Panc1 (cell line): ENCODE data around the gene USP33. TPM values are rescaled to one million over a fixed set of nuclear protein-coding genes. Genes with fewer than 3 reads are reported as not detected.
A peak's percentile ranks its signal among the peaks of the same experiment; 100 is the strongest.

Experiments used
- ATAC-seq: fragments of 200-7000 bp; cut with Tn5 transposase; 2 replicates; pipeline ENCODE4 v1.9.1; 2020; ENCODE audit warnings: mild to moderate bottlenecking, moderate library complexity
- BruUV-seq: library from RNA; stranded (reverse); fragments of 400-500 nt; replicated peaks from 2 replicates; lab custom pipeline; 2021; lab: Mats Ljungman, UMichigan
- CTCF ChIA-PET: fragments of 300-600 bp; sonication (Branson Sonifier 250); formaldehyde crosslinking; loops from one replicate; lab custom pipeline; 2022; ENCODE audit warnings: antibody characterized with exemption; lab: Charles Lee
- POLR2A ChIA-PET: fragments of 300-600 bp; sonication (Branson Sonifier 250); formaldehyde crosslinking; loops from one replicate; lab custom pipeline; 2022; ENCODE audit warnings: antibody characterized with exemption; lab: Charles Lee
- DNase-seq: peaks from one replicate; pipeline ENCODE4 v3.0.0-alpha.2; 2010; ENCODE audit warnings: low read depth, low spot score
- H3K27ac ChIP-seq: 2 replicates; pipeline ENCODE4 v1.5.1; 2011; ENCODE audit warnings: mild to moderate bottlenecking, low read length, inconsistent platforms
- H3K27me3 ChIP-seq: fragments of 200-500 bp; sonication (Bioruptor generic); 2 replicates; pipeline ENCODE4 v1.6.0; 2014; ENCODE audit warnings: low read length, inconsistent platforms; ENCODE audit not compliant: control insufficient read depth, insufficient read depth
- H3K36me3 ChIP-seq: fragments of 200-500 bp; sonication (Bioruptor generic); 2 replicates; pipeline ENCODE4 v1.5.1; 2014; ENCODE audit warnings: inconsistent platforms, mild to moderate bottlenecking, low read length, moderate library complexity; ENCODE audit not compliant: control insufficient read depth, insufficient read depth
- H3K4me1 ChIP-seq: 2 replicates; pipeline ENCODE4 v1.5.1; 2011; ENCODE audit warnings: inconsistent platforms, mild to moderate bottlenecking, low read length, moderate library complexity; ENCODE audit not compliant: control insufficient read depth, insufficient read depth
- H3K4me3 ChIP-seq, 2 experiments: 2 replicates each; pipeline ENCODE4 v1.5.1; 2011 to 2012; ENCODE audit warnings: low read depth in 2 of 2, low read length in 2 of 2, mild to moderate bottlenecking in 2 of 2, inconsistent platforms in 1 of 2, moderate library complexity in 1 of 2
- H3K9me3 ChIP-seq: fragments of 200-500 bp; sonication (Bioruptor generic); 2 replicates; pipeline ENCODE4 v1.5.1; 2014; ENCODE audit warnings: low read depth, mild to moderate bottlenecking, inconsistent platforms, low read length, moderate library complexity; ENCODE audit not compliant: control insufficient read depth, insufficient read depth
- POLR2AphosphoS5 ChIP-seq: IDR thresholded peaks from 2 replicates; pipeline ENCODE4 v1.6.1; 2012; ENCODE audit warnings: mild to moderate bottlenecking, low read depth, low read length, moderate library complexity
- SIN3A ChIP-seq: IDR thresholded peaks from 2 replicates; pipeline ENCODE4 v1.6.1; 2012; ENCODE audit warnings: low read depth, mild to moderate bottlenecking, low read length, moderate library complexity, borderline replicate concordance; ENCODE audit not compliant: insufficient read depth
- TCF7L2 ChIP-seq: IDR thresholded peaks from 2 replicates; pipeline ENCODE4 v1.6.1; 2011; ENCODE audit warnings: mild to moderate bottlenecking, low read depth, low read length, inconsistent platforms
- in situ Hi-C: cut with HindIII; loops from 2 replicates; pipeline ENCODE4 v1.10.0; 2016; ENCODE audit warnings: low sequenced_read_pairs, low pct_unique_long_range_greater_than_20kb
- intact Hi-C: fragments of 100-400 bp; cut with micrococcal nuclease; formaldehyde crosslinking; loops from one replicate; pipeline ENCODE4 v1.10.0; 2022; ENCODE audit not compliant: unreplicated experiment
- total RNA-seq: library from RNA; stranded (reverse); gene quantifications from one replicate; pipeline ENCODE4 v1.2.1, GENCODE V29; 2021; ENCODE audit not compliant: unreplicated experiment
- TF ChIP-seq, protein P1 (sequence below): fragments of 450-650 bp; IDR thresholded peaks from 2 replicates; pipeline ENCODE4 v1.5.1; 2017; ENCODE audit warnings: mild to moderate bottlenecking
- TF ChIP-seq, protein P2 (sequence below), 2 experiments: IDR thresholded peaks; 2 replicates each; pipeline ENCODE4 v1.6.1; 2011 to 2012; ENCODE audit warnings: low read depth in 2 of 2, control low read depth in 1 of 2, low read length in 1 of 2, mild to moderate bottlenecking in 1 of 2, moderate library complexity in 1 of 2; ENCODE audit not compliant: insufficient read depth in 1 of 2

The USP33 gene
- total RNA-seq, 1 experiment from 2014 or later: 52.2 TPM

DNA sequence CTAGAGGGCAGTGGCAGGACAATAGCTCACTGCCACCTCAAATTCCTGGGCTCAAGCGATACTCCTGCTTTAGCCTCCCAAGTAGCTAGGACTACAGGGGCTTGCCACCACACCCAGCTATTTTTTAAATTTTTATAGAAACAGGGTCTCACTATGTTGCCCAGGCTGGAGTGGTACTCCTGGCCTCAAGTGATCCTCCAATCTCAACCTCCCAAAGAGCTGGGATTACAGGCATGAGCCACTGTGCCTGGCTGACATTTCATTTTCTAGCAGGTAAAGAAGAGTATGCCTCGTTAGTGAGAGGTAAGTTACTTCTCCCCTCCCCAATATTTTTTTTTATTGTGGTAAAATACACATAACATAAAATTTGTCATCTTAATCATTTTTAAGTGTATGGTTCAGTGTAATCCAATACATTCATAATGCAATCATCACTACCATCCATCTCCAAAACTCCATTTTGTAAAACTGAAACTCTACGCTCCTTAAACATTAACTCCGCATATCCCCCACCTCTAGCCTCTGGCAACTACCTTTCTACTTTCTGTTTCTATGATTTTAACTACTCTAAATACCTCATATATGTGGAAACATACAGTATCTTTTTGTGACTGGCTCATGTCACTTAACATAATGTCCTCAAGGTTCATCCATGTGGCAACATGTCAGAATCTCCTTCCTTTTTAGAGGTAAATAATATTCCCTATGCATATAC, 99.6 kb downstream of the USP33 start:
- ATAC-seq (peak; percentile 35; the same call in 1 of the 2 replicates), DNase-seq (no peak)
- Histone ChIP-seq H3K27ac (no peak overlapping the region), H3K36me3 (no peaks in the 10 kb centered on the region), H3K9me3 (no peaks in the 10 kb centered on the region), H3K4me1 (peaks cover 3% of the 10 kb centered on the region; the same call in 1 of the 2 replicates), H3K27me3 (no peaks in the 10 kb centered on the region), H3K4me3 (no peak overlapping the region)
- no TSS peak for BruUV-seq
- in situ Hi-C loops: no loop called here
- intact Hi-C loops: no loop called here
- POLR2A ChIA-PET: interaction anchor here (0.6 kb wide), 1 partner anchor 185 kb away, joined by 10 read pairs; no protein-coding TSS in a partner anchor
- TF ChIP-seq, protein P1, sequence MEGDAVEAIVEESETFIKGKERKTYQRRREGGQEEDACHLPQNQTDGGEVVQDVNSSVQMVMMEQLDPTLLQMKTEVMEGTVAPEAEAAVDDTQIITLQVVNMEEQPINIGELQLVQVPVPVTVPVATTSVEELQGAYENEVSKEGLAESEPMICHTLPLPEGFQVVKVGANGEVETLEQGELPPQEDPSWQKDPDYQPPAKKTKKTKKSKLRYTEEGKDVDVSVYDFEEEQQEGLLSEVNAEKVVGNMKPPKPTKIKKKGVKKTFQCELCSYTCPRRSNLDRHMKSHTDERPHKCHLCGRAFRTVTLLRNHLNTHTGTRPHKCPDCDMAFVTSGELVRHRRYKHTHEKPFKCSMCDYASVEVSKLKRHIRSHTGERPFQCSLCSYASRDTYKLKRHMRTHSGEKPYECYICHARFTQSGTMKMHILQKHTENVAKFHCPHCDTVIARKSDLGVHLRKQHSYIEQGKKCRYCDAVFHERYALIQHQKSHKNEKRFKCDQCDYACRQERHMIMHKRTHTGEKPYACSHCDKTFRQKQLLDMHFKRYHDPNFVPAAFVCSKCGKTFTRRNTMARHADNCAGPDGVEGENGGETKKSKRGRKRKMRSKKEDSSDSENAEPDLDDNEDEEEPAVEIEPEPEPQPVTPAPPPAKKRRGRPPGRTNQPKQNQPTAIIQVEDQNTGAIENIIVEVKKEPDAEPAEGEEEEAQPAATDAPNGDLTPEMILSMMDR: no peak
- TF ChIP-seq, protein P2, sequence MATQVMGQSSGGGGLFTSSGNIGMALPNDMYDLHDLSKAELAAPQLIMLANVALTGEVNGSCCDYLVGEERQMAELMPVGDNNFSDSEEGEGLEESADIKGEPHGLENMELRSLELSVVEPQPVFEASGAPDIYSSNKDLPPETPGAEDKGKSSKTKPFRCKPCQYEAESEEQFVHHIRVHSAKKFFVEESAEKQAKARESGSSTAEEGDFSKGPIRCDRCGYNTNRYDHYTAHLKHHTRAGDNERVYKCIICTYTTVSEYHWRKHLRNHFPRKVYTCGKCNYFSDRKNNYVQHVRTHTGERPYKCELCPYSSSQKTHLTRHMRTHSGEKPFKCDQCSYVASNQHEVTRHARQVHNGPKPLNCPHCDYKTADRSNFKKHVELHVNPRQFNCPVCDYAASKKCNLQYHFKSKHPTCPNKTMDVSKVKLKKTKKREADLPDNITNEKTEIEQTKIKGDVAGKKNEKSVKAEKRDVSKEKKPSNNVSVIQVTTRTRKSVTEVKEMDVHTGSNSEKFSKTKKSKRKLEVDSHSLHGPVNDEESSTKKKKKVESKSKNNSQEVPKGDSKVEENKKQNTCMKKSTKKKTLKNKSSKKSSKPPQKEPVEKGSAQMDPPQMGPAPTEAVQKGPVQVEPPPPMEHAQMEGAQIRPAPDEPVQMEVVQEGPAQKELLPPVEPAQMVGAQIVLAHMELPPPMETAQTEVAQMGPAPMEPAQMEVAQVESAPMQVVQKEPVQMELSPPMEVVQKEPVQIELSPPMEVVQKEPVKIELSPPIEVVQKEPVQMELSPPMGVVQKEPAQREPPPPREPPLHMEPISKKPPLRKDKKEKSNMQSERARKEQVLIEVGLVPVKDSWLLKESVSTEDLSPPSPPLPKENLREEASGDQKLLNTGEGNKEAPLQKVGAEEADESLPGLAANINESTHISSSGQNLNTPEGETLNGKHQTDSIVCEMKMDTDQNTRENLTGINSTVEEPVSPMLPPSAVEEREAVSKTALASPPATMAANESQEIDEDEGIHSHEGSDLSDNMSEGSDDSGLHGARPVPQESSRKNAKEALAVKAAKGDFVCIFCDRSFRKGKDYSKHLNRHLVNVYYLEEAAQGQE (IDR thresholded peaks at IDR 0.05; ENCODE audit: insufficient read depth in 1 of 2, low read depth in 2 of 2, low read length in 1 of 2): no peak
- TF ChIP-seq TCF7L2 (no peak), SIN3A (no peak), POLR2AphosphoS5 (no peak)
- CTCF ChIA-PET: interaction anchor here (0.6 to 0.7 kb wide), 2 partner anchors 520 to 1118 kb away, joined by 3 to 5 read pairs; no protein-coding TSS in a partner anchor

DNA sequence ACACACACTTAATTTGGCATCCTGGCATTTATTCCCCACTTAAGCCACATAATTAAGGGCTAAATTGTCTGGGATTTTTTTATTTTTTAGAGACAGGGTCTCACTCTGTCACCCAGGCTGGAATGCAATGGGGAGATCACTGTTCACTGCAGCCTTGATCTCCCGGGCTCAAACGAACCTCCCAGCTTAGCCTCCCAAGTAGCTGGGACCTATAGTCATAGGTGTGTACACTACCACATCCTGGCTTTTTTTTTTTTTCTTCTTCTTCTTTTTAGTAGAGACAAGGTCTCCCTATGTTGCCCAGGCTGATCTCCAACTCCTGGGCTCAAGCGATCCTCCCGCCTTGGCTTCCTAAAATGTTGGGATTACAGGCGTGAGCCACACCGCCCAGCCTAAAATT, 101.4 kb downstream of the USP33 start:
- ChIA-PET POLR2A (no interaction called here), CTCF (no interaction called here)
- H3K27me3 ChIP-seq: no peaks in the 10 kb centered on the region
- DNase-seq: no peak
- H3K27ac ChIP-seq: no peak overlapping the region
- H3K36me3 ChIP-seq: no peaks in the 10 kb centered on the region
- peaks cover 3% of the 10 kb centered on the region; the same call in 1 of the 2 replicates for H3K4me1 ChIP-seq
- intact Hi-C loops (no loop called here), in situ Hi-C loops (no loop called here)
- BruUV-seq: no TSS peak
- no peaks in the 10 kb centered on the region for H3K9me3 ChIP-seq
- TF ChIP-seq, protein P2 (IDR thresholded peaks at IDR 0.05; ENCODE audit: insufficient read depth in 1 of 2, low read depth in 2 of 2, low read length in 1 of 2): no peak
- no peak for TF ChIP-seq POLR2AphosphoS5
- TF ChIP-seq SIN3A: no peak
- TF ChIP-seq, protein P1: no peak
- TF ChIP-seq TCF7L2: no peak
- no peak for ATAC-seq
- H3K4me3 ChIP-seq: no peak overlapping the region
